ENCODE results near the gene ZNF732.
A peak's percentile ranks its signal among the peaks of the same experiment; 100 is the strongest.
"Not testable (repeated sequence)": the region's sequence is repeated elsewhere in the genome, so short reads cannot be mapped to it uniquely, and the experiment has no call there.

Gene ZNF732

GRCh38 chr4:253936-254756 is 51.1 kb downstream of the ZNF732 start:
- DNase-seq: no peak

- DNase-seq: no peak
These were observed 53.1 kb downstream of the ZNF732 start for GRCh38 chr4:252065-252601.

GRCh38 chr4:244471-244870 is 60.8 kb downstream of the ZNF732 start:
- DNase-seq: peak; percentile 49

GRCh38 chr4:243426-243825 is 61.8 kb downstream of the ZNF732 start:
- DNase-seq: no peak

- DNase-seq: peak; percentile 76
These were observed 63.0 kb downstream of the ZNF732 start for GRCh38 chr4:242121-242848.

GRCh38 chr4:241411-241810 is 63.9 kb downstream of the ZNF732 start:
- not testable (repeated sequence) for DNase-seq

GRCh38 chr4:236028-236427 is 69.2 kb downstream of the ZNF732 start:
- DNase-seq: no peak

GRCh38 chr4:234178-234577 is 71.1 kb downstream of the ZNF732 start:
- no peak for DNase-seq

- no peak for DNase-seq
These were observed 81.3 kb downstream of the ZNF732 start for GRCh38 chr4:223913-224497.
